Stimulated activated CD8-positive, alpha-beta memory T cell treated with anti-CD3 and anti-CD28 coated beads, Interleukin-2, amount 100 ng/mL, for 48 hours (primary cell): ENCODE results near the gene AGBL4.

Source experiments
- DNase-seq, 2 donors: peaks; one replicate each; pipeline ENCODE4 v3.0.0-alpha.2; 2020; ENCODE audit warnings: low read depth in 2 of 2

AGBL4 gene

GRCh38 chr1:48488721-48489120 lies 1535.0 kb downstream of the AGBL4 start:
- DNase-seq = no peak
